ENCODE measurements around the gene EEFSEC. TPM values are rescaled to one million over a fixed set of nuclear protein-coding genes. Genes with fewer than 3 reads are reported as not detected.

EEFSEC gene
- total RNA-seq, 1 experiment from 2014 or later, result 14.6 TPM

DNA sequence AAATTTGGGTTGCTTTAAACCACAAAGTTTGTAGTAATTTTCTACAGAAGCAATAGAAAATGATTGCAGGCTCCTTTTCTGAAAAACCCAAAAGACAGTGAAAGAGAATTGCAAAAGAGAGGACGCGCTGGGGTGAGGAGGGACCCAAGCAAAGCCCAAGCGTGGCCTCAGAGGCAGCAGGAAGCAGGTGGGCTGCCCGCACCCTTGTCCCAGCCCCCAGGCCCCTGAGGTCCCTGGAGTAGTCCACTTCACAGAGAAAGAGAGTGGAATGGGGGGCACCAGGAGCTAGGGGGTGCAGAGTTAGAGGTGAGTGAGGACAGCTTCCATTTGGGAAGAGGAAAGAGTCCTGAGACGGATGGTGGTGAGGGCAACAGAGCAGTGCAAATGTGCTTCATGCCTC is 301.8 kb downstream of the EEFSEC start:
- DNase-seq (ENCODE audit: low spot score), result no peak
- in situ Hi-C loops (cut with HindIII; ENCODE audit: low sequenced_read_pairs), result no loop called here

- in situ Hi-C loops (cut with HindIII; ENCODE audit: low sequenced_read_pairs), result no loop called here
- no peak for DNase-seq (ENCODE audit: low spot score)
Observed at GRCh38 chr3:128455786-128456748, 302.8 kb downstream of the EEFSEC start.

GRCh38 chr3:128456776-128457715 is 303.8 kb downstream of the EEFSEC start:
- in situ Hi-C loops (cut with HindIII; ENCODE audit: low sequenced_read_pairs), result no loop called here
- no peak for DNase-seq (ENCODE audit: low spot score)

GRCh38 chr3:128457937-128458336 is 304.7 kb downstream of the EEFSEC start:
- in situ Hi-C loops (cut with HindIII; ENCODE audit: low sequenced_read_pairs), result no loop called here
- DNase-seq (ENCODE audit: low spot score), result no peak

Other genes with a start within 250 kb of the EEFSEC start
- gene KBTBD12, start 238.2 kb upstream of the EEFSEC start, total RNA-seq (2014; rRNA removed; shearing (Covaris generic)), result not detected in 2 replicates
- gene SEC61A1, start 101.0 kb upstream of the EEFSEC start, total RNA-seq (2014; rRNA removed; shearing (Covaris generic)), result 134 and 174 TPM in 2 replicates
- gene RUVBL1, start 29.7 kb upstream of the EEFSEC start, total RNA-seq (2014; rRNA removed; shearing (Covaris generic)), result 160 and 177 TPM in 2 replicates